ENCODE results near the gene GGT5.
"Not testable (repeated sequence)": the region's sequence is repeated elsewhere in the genome, so short reads cannot be mapped to it uniquely, and the experiment has no call there.

The GGT5 gene

GRCh38 chr22:24262185-24262749 lies 17.4 kb upstream of the GGT5 start:
- DNase-seq (ENCODE audit: low read depth in 2 of 2): not testable (repeated sequence)

GRCh38 chr22:24259459-24259858 lies 14.6 kb upstream of the GGT5 start:
- DNase-seq (ENCODE audit: low read depth in 2 of 2): peak; percentile 45 to 48

GRCh38 chr22:24256736-24257135 lies 11.9 kb upstream of the GGT5 start:
- DNase-seq (ENCODE audit: low read depth in 2 of 2): not testable (repeated sequence)

- not testable (repeated sequence) for DNase-seq (ENCODE audit: low read depth in 2 of 2)
These were observed 11.3 kb upstream of the GGT5 start for GRCh38 chr22:24256136-24256535.

- not testable (repeated sequence) for DNase-seq (ENCODE audit: low read depth in 2 of 2)
These were observed 8.2 kb upstream of the GGT5 start for GRCh38 chr22:24253126-24253525.

GRCh38 chr22:24251286-24251685 lies 6.4 kb upstream of the GGT5 start:
- not testable (repeated sequence) for DNase-seq (ENCODE audit: low read depth in 2 of 2)

GRCh38 chr22:24249413-24249812 lies 4.5 kb upstream of the GGT5 start:
- DNase-seq (ENCODE audit: low read depth in 2 of 2): not testable (repeated sequence)

GRCh38 chr22:24248611-24249010 lies 3.7 kb upstream of the GGT5 start:
- not testable (repeated sequence) for DNase-seq (ENCODE audit: low read depth in 2 of 2)

GRCh38 chr22:24247564-24248344 lies 2.9 kb upstream of the GGT5 start:
- DNase-seq (ENCODE audit: low read depth in 2 of 2): peak; percentile 53 to 58

- no peak for DNase-seq (ENCODE audit: low read depth in 2 of 2)
These were observed 2.2 kb upstream of the GGT5 start for GRCh38 chr22:24247011-24247507.

- DNase-seq (ENCODE audit: low read depth in 2 of 2): not testable (repeated sequence)
These were observed 991 bp upstream of the GGT5 start for GRCh38 chr22:24245584-24246561.

GRCh38 chr22:24244144-24244787 lies 616 bp downstream of the GGT5 start:
- no peak for DNase-seq (ENCODE audit: low read depth in 2 of 2)

GRCh38 chr22:24243417-24243816 lies 1.5 kb downstream of the GGT5 start:
- DNase-seq (ENCODE audit: low read depth in 2 of 2): not testable (repeated sequence)

- DNase-seq (ENCODE audit: low read depth in 2 of 2): not testable (repeated sequence)
These were observed 3.7 kb downstream of the GGT5 start for GRCh38 chr22:24240985-24241692.

GRCh38 chr22:24240381-24240780 lies 4.5 kb downstream of the GGT5 start:
- no peak for DNase-seq (ENCODE audit: low read depth in 2 of 2)

- DNase-seq (ENCODE audit: low read depth in 2 of 2): not testable (repeated sequence)
These were observed 6.7 kb downstream of the GGT5 start for GRCh38 chr22:24238101-24238694.

GRCh38 chr22:24236656-24237055 lies 8.2 kb downstream of the GGT5 start:
- peak; percentile 47 to 52 for DNase-seq (ENCODE audit: low read depth in 2 of 2)

- DNase-seq (ENCODE audit: low read depth in 2 of 2): no peak
These were observed 9.6 kb downstream of the GGT5 start for GRCh38 chr22:24235315-24235714.

GRCh38 chr22:24233816-24234215 lies 11.1 kb downstream of the GGT5 start:
- no peak for DNase-seq (ENCODE audit: low read depth in 2 of 2)

GRCh38 chr22:24233235-24233634 lies 11.6 kb downstream of the GGT5 start:
- no peak for DNase-seq (ENCODE audit: low read depth in 2 of 2)

Data from fibroblast of skin of left quadriceps (primary cell).